B cell (primary cell): ENCODE data around the gene ABCA1.

Source experiments
- EZH2 ChIP-seq: IDR thresholded peaks from 2 replicates; pipeline ENCODE4 v1.6.1; 2012; ENCODE audit warnings: borderline replicate concordance, low read depth, mild to moderate bottlenecking, moderate library complexity, low read length; ENCODE audit not compliant: insufficient read depth, poor library complexity, severe bottlenecking
- TF ChIP-seq, protein P1 (sequence below): fragments of 200-600 bp; IDR thresholded peaks from one replicate; pipeline ENCODE4 v1.8.0; 2022; ENCODE audit warnings: antibody characterized with exemption, mild to moderate bottlenecking

DNA sequence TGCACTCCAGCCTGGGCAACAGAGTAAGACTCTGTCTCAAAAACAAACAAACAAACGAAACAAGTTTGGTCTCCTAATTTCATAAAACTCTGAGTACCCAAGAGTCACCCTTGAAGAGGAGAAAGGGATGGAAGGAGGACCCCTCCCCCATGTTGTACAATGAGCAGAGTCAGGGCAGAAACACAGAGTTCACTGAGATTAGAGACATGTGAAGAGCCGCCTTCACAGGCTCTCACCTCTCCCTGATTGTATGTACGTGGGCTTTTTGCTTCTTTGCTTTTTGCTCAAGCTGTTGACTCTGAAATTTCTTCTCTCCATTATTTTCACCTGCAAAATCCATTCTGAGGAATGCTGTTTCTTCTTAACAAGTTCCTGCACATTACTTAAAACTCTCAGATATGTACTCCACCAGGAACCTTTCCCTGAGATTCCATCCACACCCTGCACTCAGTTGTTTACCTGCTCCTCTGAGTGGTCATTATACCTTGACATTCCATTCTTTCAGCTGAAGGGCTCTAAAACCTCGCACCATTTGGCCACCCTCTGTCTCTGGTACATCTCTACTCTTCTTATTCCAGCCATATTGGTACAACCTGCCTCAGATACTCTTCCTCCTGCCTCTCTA is 44.4 kb upstream of the ABCA1 start:
- TF ChIP-seq, protein P1, sequence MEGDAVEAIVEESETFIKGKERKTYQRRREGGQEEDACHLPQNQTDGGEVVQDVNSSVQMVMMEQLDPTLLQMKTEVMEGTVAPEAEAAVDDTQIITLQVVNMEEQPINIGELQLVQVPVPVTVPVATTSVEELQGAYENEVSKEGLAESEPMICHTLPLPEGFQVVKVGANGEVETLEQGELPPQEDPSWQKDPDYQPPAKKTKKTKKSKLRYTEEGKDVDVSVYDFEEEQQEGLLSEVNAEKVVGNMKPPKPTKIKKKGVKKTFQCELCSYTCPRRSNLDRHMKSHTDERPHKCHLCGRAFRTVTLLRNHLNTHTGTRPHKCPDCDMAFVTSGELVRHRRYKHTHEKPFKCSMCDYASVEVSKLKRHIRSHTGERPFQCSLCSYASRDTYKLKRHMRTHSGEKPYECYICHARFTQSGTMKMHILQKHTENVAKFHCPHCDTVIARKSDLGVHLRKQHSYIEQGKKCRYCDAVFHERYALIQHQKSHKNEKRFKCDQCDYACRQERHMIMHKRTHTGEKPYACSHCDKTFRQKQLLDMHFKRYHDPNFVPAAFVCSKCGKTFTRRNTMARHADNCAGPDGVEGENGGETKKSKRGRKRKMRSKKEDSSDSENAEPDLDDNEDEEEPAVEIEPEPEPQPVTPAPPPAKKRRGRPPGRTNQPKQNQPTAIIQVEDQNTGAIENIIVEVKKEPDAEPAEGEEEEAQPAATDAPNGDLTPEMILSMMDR = no peak
- TF ChIP-seq EZH2 = no peak
